AG10803 (cell line): Measurements from ENCODE around the gene SYT9.

Experiments
- DNase-seq: peaks from one replicate; pipeline ENCODE4 v3.0.0; 2010; ENCODE audit warnings: low read depth
- H3K4me3 ChIP-seq: 2 replicates; pipeline ENCODE4 v1.5.1; 2011; ENCODE audit warnings: mild to moderate bottlenecking, low read length, control low read depth
- TF ChIP-seq, protein P1 (sequence below): conservative IDR thresholded peaks from 2 replicates; pipeline ENCODE4 v1.5.1; 2011; ENCODE audit warnings: mild to moderate bottlenecking, low read length, control low read depth, inconsistent platforms

The SYT9 gene

GRCh38 chr11:7473717-7474116 is 222.0 kb downstream of the SYT9 start:
- DNase-seq, result no peak
- TF ChIP-seq, protein P1, sequence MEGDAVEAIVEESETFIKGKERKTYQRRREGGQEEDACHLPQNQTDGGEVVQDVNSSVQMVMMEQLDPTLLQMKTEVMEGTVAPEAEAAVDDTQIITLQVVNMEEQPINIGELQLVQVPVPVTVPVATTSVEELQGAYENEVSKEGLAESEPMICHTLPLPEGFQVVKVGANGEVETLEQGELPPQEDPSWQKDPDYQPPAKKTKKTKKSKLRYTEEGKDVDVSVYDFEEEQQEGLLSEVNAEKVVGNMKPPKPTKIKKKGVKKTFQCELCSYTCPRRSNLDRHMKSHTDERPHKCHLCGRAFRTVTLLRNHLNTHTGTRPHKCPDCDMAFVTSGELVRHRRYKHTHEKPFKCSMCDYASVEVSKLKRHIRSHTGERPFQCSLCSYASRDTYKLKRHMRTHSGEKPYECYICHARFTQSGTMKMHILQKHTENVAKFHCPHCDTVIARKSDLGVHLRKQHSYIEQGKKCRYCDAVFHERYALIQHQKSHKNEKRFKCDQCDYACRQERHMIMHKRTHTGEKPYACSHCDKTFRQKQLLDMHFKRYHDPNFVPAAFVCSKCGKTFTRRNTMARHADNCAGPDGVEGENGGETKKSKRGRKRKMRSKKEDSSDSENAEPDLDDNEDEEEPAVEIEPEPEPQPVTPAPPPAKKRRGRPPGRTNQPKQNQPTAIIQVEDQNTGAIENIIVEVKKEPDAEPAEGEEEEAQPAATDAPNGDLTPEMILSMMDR, result no peak
- H3K4me3 ChIP-seq, result no peak overlapping the region

DNA sequence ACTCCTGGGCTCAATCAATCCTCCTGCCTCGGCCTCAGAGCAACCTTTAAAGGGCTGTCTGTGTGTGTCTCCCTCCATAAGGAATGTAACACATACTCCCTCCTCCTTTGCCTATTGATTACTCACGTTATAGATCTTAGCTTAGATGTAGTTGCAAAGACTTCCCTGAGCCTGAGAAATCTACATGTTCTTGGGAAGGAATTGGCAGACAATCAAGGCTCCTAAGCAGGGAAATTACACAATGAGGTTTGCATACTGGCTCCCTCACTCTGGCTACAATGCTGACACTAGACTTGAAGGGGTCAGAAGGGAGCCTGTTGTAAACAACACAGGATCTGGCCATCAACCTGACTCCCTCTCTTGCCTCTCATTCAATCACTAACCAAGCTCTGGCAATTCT is 228.4 kb downstream of the SYT9 start:
- TF ChIP-seq, protein P1, result no peak
- H3K4me3 ChIP-seq, result no peak overlapping the region
- DNase-seq, result peak; percentile 46

DNA sequence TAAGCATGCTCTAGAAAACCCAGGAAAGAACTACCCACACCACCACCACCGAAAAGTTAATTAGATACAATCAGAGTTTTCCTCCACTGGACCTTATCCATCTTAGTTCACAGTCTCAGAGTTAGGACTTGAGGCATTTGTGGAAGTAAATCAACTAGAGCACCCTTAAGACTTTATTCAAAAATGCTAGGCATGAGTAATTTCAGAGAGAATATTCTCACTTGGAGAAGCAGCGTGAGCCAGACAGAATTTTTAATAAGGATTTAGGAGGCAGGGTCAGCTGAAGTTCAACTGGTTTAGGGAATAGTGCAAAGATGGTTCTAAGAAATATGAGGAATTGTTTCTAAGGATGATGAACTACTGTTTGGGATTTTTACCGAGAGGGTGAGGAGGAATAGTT is 232.4 kb downstream of the SYT9 start:
- no peak for DNase-seq
- TF ChIP-seq, protein P1, result no peak
- no peak overlapping the region for H3K4me3 ChIP-seq

DNA sequence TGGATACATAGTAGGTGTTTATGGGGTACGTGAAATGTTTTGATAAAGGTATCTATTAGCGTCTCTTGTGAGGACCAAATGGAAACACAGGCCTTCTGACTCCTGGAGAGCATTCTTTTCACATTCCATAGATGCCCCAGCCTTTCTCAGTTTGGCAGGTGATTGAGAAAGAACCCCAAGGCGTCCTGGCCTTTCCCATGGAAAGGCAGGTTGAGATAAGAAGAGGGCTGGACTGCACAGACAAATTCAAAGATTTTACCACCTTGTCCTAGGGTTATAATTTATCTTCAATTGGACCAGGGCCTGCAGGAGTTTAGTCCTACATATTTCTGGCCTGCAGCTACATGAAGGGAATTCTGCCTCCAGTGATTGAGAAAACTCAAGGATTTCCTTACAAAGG is 232.9 kb downstream of the SYT9 start:
- TF ChIP-seq, protein P1, result no peak
- DNase-seq, result no peak
- no peak overlapping the region for H3K4me3 ChIP-seq

- peak within 1 kb of the TSS; percentile 38 for H3K4me3 ChIP-seq
- DNase-seq, result peak; percentile 31
- TF ChIP-seq, protein P1, result no peak
Observed at GRCh38 chr11:7485186-7486097, 233.7 kb downstream of the SYT9 start, which contains the start of gene OLFML1. Gene OLFML1 (plus strand): TSS chr11:7485506. CDS start chr11:7485876, 370 bp downstream.

- no peak for DNase-seq
- TF ChIP-seq, protein P1, result no peak
- H3K4me3 ChIP-seq, result peak overlapping the region; percentile 38
Observed at GRCh38 chr11:7486098-7486780, 234.5 kb downstream of the SYT9 start.

GRCh38 chr11:7486781-7487140 is 235.1 kb downstream of the SYT9 start:
- peak; percentile 23 for DNase-seq
- H3K4me3 ChIP-seq, result no peak overlapping the region; the same call in 1 of the 2 replicates
- TF ChIP-seq, protein P1, result no peak
